Activated CD8-positive, alpha-beta memory T cell treated with anti-CD3 and anti-CD28 coated beads, Interleukin-2, amount 50 U/mL, for 48 hours (primary cell): ENCODE measurements around the gene ZC3HAV1.
A peak's percentile ranks its signal among the peaks of the same experiment; 100 is the strongest.
"Not testable (repeated sequence)": the region's sequence is repeated elsewhere in the genome, so short reads cannot be mapped to it uniquely, and the experiment has no call there.

Experiments used
- DNase-seq: peaks from one replicate; pipeline ENCODE4 v3.0.0-alpha.2; 2020

The ZC3HAV1 gene

GRCh38 chr7:139109188-139109982, at the start of gene ZC3HAV1:
TSS of gene ZC3HAV1 (minus strand) at chr7:139109720. CDS start at chr7:139109331, 389 bp downstream.
- DNase-seq = peak; percentile 91

DNA sequence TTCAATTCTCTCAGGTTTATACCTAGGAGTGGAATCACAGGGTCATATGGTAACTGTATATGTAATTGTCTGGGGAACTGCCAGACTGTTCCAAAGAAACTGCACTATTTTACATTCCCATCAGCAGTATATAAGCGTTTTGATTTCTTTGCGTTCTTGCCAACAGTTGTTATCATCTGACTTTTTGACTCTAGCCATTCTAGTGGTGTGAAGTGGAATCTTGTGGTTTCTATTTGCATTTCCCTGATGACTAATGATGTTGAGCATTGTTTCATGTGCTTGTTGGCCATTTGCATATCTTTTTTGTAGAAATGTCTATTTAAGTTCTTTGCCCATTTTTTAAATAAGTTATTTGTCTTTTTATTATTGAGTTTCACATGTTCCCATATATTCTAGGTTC, 44.3 kb upstream of the ZC3HAV1 start:
- no peak for DNase-seq

DNA sequence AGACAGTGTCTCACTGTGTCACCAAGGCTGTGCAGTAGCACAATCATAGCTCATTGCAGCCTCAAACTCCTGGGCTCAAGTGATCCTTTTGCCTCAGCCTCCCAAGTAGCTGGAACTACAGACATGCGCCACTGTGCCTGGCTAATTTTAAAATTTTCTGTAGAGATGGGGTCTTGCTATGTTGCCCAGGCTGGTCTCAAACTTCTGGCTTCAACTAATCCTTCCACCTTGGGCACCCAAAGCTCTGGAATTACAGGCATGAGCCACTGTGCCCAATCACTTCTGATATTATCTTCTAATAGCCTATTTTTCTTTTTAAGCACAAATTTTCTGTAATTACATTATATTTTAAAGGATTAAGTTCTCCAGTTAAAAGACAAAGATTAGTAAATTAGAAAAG, 42.6 kb upstream of the ZC3HAV1 start:
- no peak for DNase-seq

GRCh38 chr7:139139150-139139549, 29.6 kb upstream of the ZC3HAV1 start:
- no peak for DNase-seq

- peak; percentile 94 for DNase-seq
These were observed 24.0 kb upstream of the ZC3HAV1 start for GRCh38 chr7:139133335-139134139.

DNA sequence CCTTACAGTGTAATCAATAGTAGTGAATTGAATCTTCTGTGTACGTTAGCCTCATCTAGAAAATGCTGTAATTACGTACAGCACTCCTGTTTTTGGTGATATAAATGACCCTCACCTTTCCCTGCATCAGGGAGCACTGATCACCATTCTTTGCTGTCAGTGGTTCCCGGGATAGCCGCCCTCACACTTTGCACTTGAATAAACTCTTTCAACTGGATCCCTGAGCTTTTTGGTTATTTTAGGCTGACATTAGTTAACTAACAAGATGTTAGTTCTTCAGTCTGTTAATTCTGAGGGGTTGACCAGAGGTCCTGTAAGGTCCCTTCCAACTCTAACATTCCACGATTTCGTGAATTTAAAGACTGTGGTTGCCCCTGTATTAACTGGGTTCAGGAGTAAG, 23.4 kb upstream of the ZC3HAV1 start:
- no peak for DNase-seq

- no peak for DNase-seq
These were observed 22.1 kb upstream of the ZC3HAV1 start for GRCh38 chr7:139131601-139132041.

- not testable (repeated sequence) for DNase-seq
These were observed 20.3 kb upstream of the ZC3HAV1 start for GRCh38 chr7:139129814-139130213.

DNA sequence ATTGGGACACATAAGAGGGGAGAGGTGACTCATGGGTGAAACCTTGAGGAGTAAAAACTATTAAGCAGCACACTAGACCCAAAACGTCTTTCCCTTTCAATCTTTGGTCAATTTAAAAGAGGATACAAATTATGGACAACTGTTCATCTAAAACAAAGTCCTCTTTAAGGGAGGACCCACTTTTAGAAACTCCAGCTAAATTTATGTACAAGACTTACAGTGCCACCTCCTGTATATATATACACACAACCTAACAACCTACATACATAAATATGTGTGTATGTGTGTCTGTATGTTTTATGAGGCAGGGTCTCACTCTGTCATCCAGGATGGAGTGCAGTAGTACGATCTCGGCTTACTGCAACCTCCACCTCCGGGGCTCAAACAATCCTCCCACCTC, 18.1 kb upstream of the ZC3HAV1 start:
- no peak for DNase-seq

- DNase-seq = no peak
These were observed 16.1 kb upstream of the ZC3HAV1 start for GRCh38 chr7:139125657-139126056.

GRCh38 chr7:139124995-139125394, 15.5 kb upstream of the ZC3HAV1 start:
- not testable (repeated sequence) for DNase-seq

GRCh38 chr7:139124084-139124914, 14.8 kb upstream of the ZC3HAV1 start:
- no peak for DNase-seq

GRCh38 chr7:139119486-139119849, 9.9 kb upstream of the ZC3HAV1 start:
- no peak for DNase-seq

DNA sequence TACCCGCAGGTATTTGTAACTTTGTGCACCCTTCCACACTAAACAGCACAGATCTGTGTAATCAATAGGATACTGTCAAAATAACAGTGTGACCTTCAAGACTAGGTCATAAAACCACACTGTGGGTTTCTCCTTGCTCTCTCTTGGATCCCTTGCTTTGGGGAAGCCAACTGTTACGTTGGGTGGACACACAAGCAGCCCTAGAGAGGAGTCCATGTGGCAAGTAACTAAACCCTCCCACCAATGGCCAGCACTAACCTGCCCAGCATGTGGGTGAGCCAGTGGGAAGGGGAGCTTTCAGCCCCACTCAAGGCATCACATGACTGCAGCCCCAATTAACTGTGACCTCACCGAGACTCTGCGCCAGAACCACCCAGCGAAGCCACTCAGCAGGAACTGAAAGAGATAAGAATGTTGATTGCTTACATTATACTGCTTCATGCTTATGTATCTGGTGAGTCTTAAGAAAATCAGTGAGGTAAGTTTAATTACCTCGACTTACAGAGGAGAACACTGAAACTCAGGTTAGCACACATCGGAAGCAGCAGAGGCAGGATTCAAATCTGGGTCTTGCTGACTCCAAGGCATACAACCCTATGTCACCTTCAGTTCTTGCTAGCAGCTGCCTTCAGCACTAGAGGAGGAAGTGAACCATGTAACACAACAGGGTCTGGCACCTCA, 9.4 kb upstream of the ZC3HAV1 start:
- DNase-seq = peak; percentile 72

DNA sequence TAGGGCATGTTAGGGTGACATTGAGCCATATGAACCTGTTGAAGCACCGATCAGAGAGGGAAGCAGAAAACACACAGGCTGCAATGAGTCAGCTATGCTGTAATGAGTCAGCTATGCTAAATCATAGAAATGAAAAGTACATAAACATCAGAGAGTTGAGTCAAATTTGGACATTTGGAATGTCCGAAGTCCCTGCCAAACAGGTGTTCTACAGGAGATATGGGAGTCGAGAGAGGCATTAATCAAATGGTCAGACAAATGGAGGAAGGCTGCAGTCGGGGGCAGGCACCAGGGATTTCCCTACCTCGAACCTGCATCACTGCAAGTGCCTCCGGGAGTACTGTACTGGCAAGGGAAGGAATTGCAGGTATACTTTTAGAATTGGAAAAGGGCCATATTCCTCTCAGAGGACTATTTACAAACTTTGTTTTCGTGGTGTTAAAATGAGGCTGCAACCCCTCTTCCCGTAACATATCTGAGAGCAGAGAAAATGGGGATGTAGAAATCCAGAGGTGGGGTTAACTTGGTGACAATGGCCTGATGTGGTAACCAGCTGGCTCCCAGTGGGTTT, 8.8 kb upstream of the ZC3HAV1 start:
- no peak for DNase-seq

GRCh38 chr7:139117599-139118233, 8.2 kb upstream of the ZC3HAV1 start:
- DNase-seq = no peak

GRCh38 chr7:139116999-139117398, 7.5 kb upstream of the ZC3HAV1 start:
- no peak for DNase-seq

- DNase-seq = no peak
These were observed 5.6 kb upstream of the ZC3HAV1 start for GRCh38 chr7:139115104-139115503.

GRCh38 chr7:139114585-139114984, 5.1 kb upstream of the ZC3HAV1 start:
- DNase-seq = no peak

DNA sequence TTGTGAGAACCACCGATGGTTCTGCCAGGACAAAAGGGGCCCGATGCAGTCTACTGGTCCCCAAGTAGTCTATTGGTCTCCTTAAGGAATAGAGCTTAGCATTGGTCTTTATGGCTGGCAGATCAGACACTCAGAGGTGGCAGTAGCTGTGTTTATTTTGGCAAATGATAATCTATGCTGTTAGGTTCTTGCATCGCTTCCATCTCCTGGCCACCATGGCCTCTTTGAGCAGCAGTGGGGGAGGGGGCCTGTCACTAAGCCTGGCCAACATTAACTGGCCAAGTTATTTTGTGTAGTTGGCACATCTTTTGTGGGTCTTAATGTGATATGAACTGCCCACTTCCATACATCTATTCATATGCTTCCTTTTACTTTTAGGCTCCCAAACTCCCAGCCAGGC, 4.5 kb upstream of the ZC3HAV1 start:
- DNase-seq = no peak

- DNase-seq = no peak
These were observed 3.3 kb upstream of the ZC3HAV1 start for GRCh38 chr7:139112741-139113250.

DNA sequence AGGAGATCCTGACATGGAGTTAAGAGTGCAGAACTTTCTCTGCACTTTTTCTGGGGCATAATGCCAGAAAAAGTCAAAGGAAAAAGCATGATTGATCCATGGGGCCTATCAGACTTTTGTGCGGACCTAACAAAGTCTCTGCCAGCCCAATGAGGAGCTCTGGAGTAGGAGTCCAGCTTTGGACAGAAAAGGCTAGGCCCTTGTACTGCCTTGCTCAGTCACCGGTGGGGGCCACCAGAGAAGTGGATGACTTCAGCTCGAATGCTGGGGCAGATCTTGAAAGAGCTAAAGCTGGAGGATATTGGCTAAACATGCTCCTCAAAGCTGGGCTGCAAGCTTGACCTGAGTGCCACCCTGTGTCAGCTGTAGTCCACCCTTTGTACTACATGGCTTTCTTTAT, 2.8 kb upstream of the ZC3HAV1 start:
- no peak for DNase-seq
